Coronary artery (tissue), 2 donors: ENCODE data around the gene BLOC1S3.

Experiments
- DNase-seq: peaks from one replicate; pipeline ENCODE4 v3.0.0-alpha.2; 2017; ENCODE audit warnings: low spot score
- H3K27ac ChIP-seq, 2 donors: fragments of 200-600 bp; sonication (generic); one replicate each; pipeline ENCODE4 v1.5.1; 2016 to 2019
- H3K4me3 ChIP-seq: fragments of 200-600 bp; sonication (generic); 2 replicates; pipeline ENCODE4 v1.5.1; 2016; ENCODE audit warnings: mild to moderate bottlenecking, moderate library complexity
- TF ChIP-seq, protein P1 (sequence below): fragments of 200-600 bp; sonication (generic); IDR thresholded peaks from one replicate; pipeline ENCODE4 v1.5.1; 2019; ENCODE audit warnings: antibody characterized with exemption

Gene BLOC1S3

GRCh38 chr19:45136507-45137178, 41.9 kb upstream of the BLOC1S3 start:
- TF ChIP-seq, protein P1, sequence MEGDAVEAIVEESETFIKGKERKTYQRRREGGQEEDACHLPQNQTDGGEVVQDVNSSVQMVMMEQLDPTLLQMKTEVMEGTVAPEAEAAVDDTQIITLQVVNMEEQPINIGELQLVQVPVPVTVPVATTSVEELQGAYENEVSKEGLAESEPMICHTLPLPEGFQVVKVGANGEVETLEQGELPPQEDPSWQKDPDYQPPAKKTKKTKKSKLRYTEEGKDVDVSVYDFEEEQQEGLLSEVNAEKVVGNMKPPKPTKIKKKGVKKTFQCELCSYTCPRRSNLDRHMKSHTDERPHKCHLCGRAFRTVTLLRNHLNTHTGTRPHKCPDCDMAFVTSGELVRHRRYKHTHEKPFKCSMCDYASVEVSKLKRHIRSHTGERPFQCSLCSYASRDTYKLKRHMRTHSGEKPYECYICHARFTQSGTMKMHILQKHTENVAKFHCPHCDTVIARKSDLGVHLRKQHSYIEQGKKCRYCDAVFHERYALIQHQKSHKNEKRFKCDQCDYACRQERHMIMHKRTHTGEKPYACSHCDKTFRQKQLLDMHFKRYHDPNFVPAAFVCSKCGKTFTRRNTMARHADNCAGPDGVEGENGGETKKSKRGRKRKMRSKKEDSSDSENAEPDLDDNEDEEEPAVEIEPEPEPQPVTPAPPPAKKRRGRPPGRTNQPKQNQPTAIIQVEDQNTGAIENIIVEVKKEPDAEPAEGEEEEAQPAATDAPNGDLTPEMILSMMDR, result no peak
- Histone ChIP-seq H3K27ac (no peak overlapping the region), H3K4me3 (no peak overlapping the region)
- no peak for DNase-seq

- H3K4me3 ChIP-seq, result no peak overlapping the region
- DNase-seq, result no peak
- TF ChIP-seq, protein P1, result no peak
- no peak overlapping the region for H3K27ac ChIP-seq
Observed at GRCh38 chr19:45137179-45137761, 41.3 kb upstream of the BLOC1S3 start.

- Histone ChIP-seq H3K27ac (no peak overlapping the region), H3K4me3 (no peak overlapping the region)
- DNase-seq, result no peak
- TF ChIP-seq, protein P1, result no peak
Observed at GRCh38 chr19:45138303-45138751, 40.3 kb upstream of the BLOC1S3 start.

- DNase-seq, result no peak
- Histone ChIP-seq H3K27ac (no peak overlapping the region), H3K4me3 (no peak overlapping the region)
- TF ChIP-seq, protein P1, result no peak
Observed at GRCh38 chr19:45139286-45140143, 39.1 kb upstream of the BLOC1S3 start.

DNA sequence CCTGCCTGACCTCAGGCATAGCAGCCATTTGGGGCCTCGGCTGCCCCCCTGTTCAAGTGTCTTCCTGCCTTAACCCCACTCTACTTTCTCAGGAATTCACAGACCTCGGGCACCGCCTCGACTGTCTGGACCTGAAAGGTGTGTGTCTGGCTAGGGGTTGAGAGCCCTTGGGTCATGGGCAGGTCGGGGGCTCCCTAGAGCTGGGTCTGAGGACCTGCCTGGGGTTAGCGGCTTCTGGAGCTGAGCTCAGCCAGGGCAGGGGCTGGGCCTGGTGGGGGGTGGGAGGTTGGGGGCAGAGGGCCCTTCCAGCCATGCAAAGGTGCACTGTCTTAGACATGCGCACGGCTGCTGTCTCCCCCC, 38.5 kb upstream of the BLOC1S3 start:
- no peak overlapping the region for H3K4me3 ChIP-seq
- no peak for DNase-seq
- no peak overlapping the region for H3K27ac ChIP-seq
- TF ChIP-seq, protein P1, result no peak

DNA sequence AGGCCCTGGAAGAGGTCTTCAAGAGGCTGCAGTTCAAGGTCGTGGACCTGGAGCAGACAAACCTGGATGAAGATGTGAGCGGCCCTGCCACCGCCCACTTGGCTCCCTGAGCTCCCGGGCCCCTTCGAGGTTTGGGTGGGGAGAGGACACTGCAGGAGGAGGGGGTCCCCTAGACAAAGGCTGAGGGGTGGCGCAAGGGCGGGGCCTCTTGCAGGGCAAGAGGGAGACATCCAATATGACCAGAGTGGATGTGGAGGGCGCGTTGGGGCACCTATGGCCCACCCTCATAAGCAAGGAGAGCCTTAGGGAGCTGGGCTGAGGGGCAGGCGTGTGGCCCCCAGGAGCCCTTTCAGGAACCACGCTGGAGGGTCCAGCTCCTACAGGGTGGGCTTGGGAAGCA, 38.1 kb upstream of the BLOC1S3 start:
- no peak overlapping the region for H3K4me3 ChIP-seq
- TF ChIP-seq, protein P1, result no peak
- DNase-seq, result no peak
- no peak overlapping the region for H3K27ac ChIP-seq
